Suprapubic skin (tissue), 4 donors: Measurements from ENCODE around the gene FGF19.

ENCODE experiments used
- CTCF ChIP-seq, 2 donors: fragments of 200-600 bp in 1 of 2; fragments of 450-650 bp in 1 of 2; sonication (generic) in 1 of 2; IDR thresholded peaks; one replicate each; pipeline ENCODE4 v1.5.1; 2016 to 2019; ENCODE audit warnings: antibody characterized with exemption in 2 of 2, mild to moderate bottlenecking in 1 of 2, moderate library complexity in 1 of 2
- EP300 ChIP-seq: sonication (generic); formaldehyde crosslinking; IDR thresholded peaks from one replicate; pipeline ENCODE4 v1.6.1; 2017; ENCODE audit warnings: antibody characterized with exemption
- POLR2A ChIP-seq, 2 donors: fragments of 450-650 bp; IDR thresholded peaks; one replicate each; pipeline ENCODE4 v1.6.1; 2017; ENCODE audit warnings: antibody characterized with exemption in 2 of 2, mild to moderate bottlenecking in 2 of 2, moderate library complexity in 2 of 2
- POLR2AphosphoS5 ChIP-seq, 3 donors: sonication (generic); formaldehyde crosslinking; IDR thresholded peaks; one replicate each; pipeline ENCODE4 v1.6.1; 2017; ENCODE audit warnings: antibody characterized with exemption in 3 of 3

- peak; percentile 84 to 96 for TF ChIP-seq CTCF (IDR thresholded peaks at IDR 0.05)
- TF ChIP-seq POLR2AphosphoS5 (IDR thresholded peaks at IDR 0.05): peak in 1 of 3 donors; percentile 61
- no peak for TF ChIP-seq POLR2A (IDR thresholded peaks at IDR 0.05)
- no peak for TF ChIP-seq EP300
Observed at GRCh38 chr11:69670158-69670845, 33.5 kb downstream of the FGF19 start.
